ENCODE measurements around the gene SPANXB1. TPM values are rescaled to one million over a fixed set of nuclear protein-coding genes. Genes with fewer than 3 reads are reported as not detected.
"Not testable (repeated sequence)": the region's sequence is repeated elsewhere in the genome, so short reads cannot be mapped to it uniquely, and the experiment has no call there.

Gene SPANXB1
- total RNA-seq = not detected
- long read RNA-seq = 0 reads

- DNase-seq (ENCODE audit: low spot score) = peak; percentile 81
Measured at GRCh38 chrX:141002568-141002967, at the start of gene SPANXB1. SPANXB1 (plus strand) TSS chrX:141002594; CDS start chrX:141002694, 100 bp downstream.

GRCh38 chrX:140967036-140967435 lies 35.4 kb upstream of the SPANXB1 start:
- DNase-seq (ENCODE audit: low spot score) = no peak

GRCh38 chrX:140971099-140971795 lies 31.1 kb upstream of the SPANXB1 start:
- DNase-seq (ENCODE audit: low spot score) = no peak

GRCh38 chrX:140975472-140975871 lies 26.9 kb upstream of the SPANXB1 start:
- no peak for DNase-seq (ENCODE audit: low spot score)

- no peak for DNase-seq (ENCODE audit: low spot score)
Measured at GRCh38 chrX:140980271-140980670, 22.1 kb upstream of the SPANXB1 start.

- no peak for DNase-seq (ENCODE audit: low spot score)
Measured at GRCh38 chrX:140983730-140984129, 18.7 kb upstream of the SPANXB1 start.

- peak; percentile 83 for DNase-seq (ENCODE audit: low spot score)
Measured at GRCh38 chrX:141005243-141005642, 2.8 kb downstream of the SPANXB1 start.

GRCh38 chrX:141044246-141044645 lies 41.9 kb downstream of the SPANXB1 start:
- DNase-seq (ENCODE audit: low spot score) = not testable (repeated sequence)

- DNase-seq (ENCODE audit: low spot score) = not testable (repeated sequence)
Measured at GRCh38 chrX:141049878-141050277, 47.5 kb downstream of the SPANXB1 start.

GRCh38 chrX:141052098-141052497 lies 49.7 kb downstream of the SPANXB1 start:
- DNase-seq (ENCODE audit: low spot score) = not testable (repeated sequence)

Other genes with a start within 250 kb of the SPANXB1 start
- gene LDOC1, start 174.5 kb downstream of the SPANXB1 start, total RNA-seq = 13.2 TPM
- gene SPANXC, start 239.9 kb downstream of the SPANXB1 start, total RNA-seq = not detected